A673 (cell line): ENCODE measurements around the gene SLC2A6. TPM values are rescaled to one million over a fixed set of nuclear protein-coding genes. Genes with fewer than 3 reads are reported as not detected.

Source experiments
- BruUV-seq: library from RNA; stranded (reverse); fragments of 400-500 nt; replicated peaks from 2 replicates; lab custom pipeline; 2021; lab: Mats Ljungman, UMichigan
- CTCF ChIA-PET: fragments of 300-600 bp; sonication (Branson Sonifier 250); formaldehyde crosslinking; loops from one replicate; lab custom pipeline; 2022; ENCODE audit warnings: antibody characterized with exemption; lab: Charles Lee
- POLR2A ChIA-PET: fragments of 300-600 bp; sonication (Branson Sonifier 250); formaldehyde crosslinking; loops from one replicate; lab custom pipeline; 2022; ENCODE audit warnings: antibody characterized with exemption; ENCODE audit not compliant: low non-redundant PET; lab: Charles Lee
- DNase-seq: peaks from one replicate; pipeline ENCODE4 v3.0.0-alpha.2; 2015; ENCODE audit warnings: low spot score
- H3K27ac ChIP-seq: fragments of 200-600 bp; sonication (generic); 2 replicates; pipeline ENCODE4 v1.5.1; 2016; ENCODE audit warnings: mixed run types, low read depth, mild to moderate bottlenecking, mixed read lengths, antibody characterized with exemption, low read length; ENCODE audit not compliant: poor library complexity, severe bottlenecking
- H3K27me3 ChIP-seq: fragments of 200-600 bp; sonication (generic); replicated peaks from 2 replicates; pipeline ENCODE4 v1.6.1; 2017; ENCODE audit warnings: mixed run types, low read depth, mild to moderate bottlenecking, mixed read lengths, antibody characterized with exemption, low read length; ENCODE audit not compliant: insufficient read depth, poor library complexity
- H3K36me3 ChIP-seq: fragments of 200-600 bp; sonication (generic); 2 replicates; pipeline ENCODE4 v1.6.1; 2016; ENCODE audit warnings: mixed run types, mild to moderate bottlenecking, mixed read lengths, antibody characterized with exemption, low read length; ENCODE audit not compliant: insufficient read depth, poor library complexity, severe bottlenecking
- H3K4me1 ChIP-seq: fragments of 200-600 bp; sonication (generic); 2 replicates; pipeline ENCODE4 v1.6.1; 2017; ENCODE audit warnings: mixed run types, mild to moderate bottlenecking, mixed read lengths, antibody characterized with exemption, low read length; ENCODE audit not compliant: insufficient read depth, poor library complexity, severe bottlenecking
- H3K4me3 ChIP-seq: fragments of 200-600 bp; sonication (generic); 2 replicates; pipeline ENCODE4 v1.5.1; 2016; ENCODE audit warnings: low read depth, mixed run types, mild to moderate bottlenecking, mixed read lengths, low read length; ENCODE audit not compliant: poor library complexity, severe bottlenecking
- H3K9me3 ChIP-seq: fragments of 200-600 bp; sonication (generic); 2 replicates; pipeline ENCODE4 v1.6.1; 2016; ENCODE audit warnings: mixed run types, low read depth, mild to moderate bottlenecking, mixed read lengths, antibody characterized with exemption, low read length; ENCODE audit not compliant: poor library complexity, severe bottlenecking
- CTCF ChIP-seq: fragments of 300-800, 200-600 bp; sonication (generic); conservative IDR thresholded peaks from 2 replicates; pipeline ENCODE4 v1.5.1; 2017; ENCODE audit warnings: low read depth, mild to moderate bottlenecking, antibody characterized with exemption, low read length, moderate library complexity, mixed read lengths
- EZH2 ChIP-seq: fragments of 200-600 bp; sonication (generic); IDR thresholded peaks from 2 replicates; pipeline ENCODE4 v1.6.1; 2017; ENCODE audit warnings: borderline replicate concordance, low read depth, mild to moderate bottlenecking, mixed read lengths, antibody characterized with exemption, low read length; ENCODE audit not compliant: poor library complexity, severe bottlenecking
- intact Hi-C: fragments of 100-400 bp; cut with micrococcal nuclease; formaldehyde crosslinking; loops from one replicate; pipeline ENCODE4 v1.10.0; 2022; ENCODE audit not compliant: unreplicated experiment
- total RNA-seq: library from RNA; stranded (reverse); gene quantifications from 2 replicates; pipeline ENCODE4 v1.2.3, GENCODE V29; 2021

Gene SLC2A6
- total RNA-seq, 1 experiment from 2014 or later, result 1.8 TPM

- CTCF ChIA-PET, result interaction anchor here (0.7 kb wide), 1 partner anchor 15 kb away, joined by 7 read pairs; no protein-coding TSS in a partner anchor
- Histone ChIP-seq H3K4me1 (no peaks in the 10 kb centered on the region), H3K4me3 (no peak overlapping the region), H3K36me3 (no peaks in the 10 kb centered on the region), H3K27ac (no peak overlapping the region), H3K27me3 (no peaks in the 10 kb centered on the region), H3K9me3 (no peaks in the 10 kb centered on the region)
- no TSS peak for BruUV-seq
- no peak for DNase-seq
- TF ChIP-seq EZH2 (no peak), CTCF (no peak)
- POLR2A ChIA-PET, result no interaction called here
- intact Hi-C loops, result no loop called here
Observed at GRCh38 chr9:133471551-133472276, 7.2 kb downstream of the SLC2A6 start.

GRCh38 chr9:133470988-133471387 is 7.9 kb downstream of the SLC2A6 start:
- POLR2A ChIA-PET, result no interaction called here
- CTCF ChIA-PET, result interaction anchor here (0.7 kb wide), 1 partner anchor 16 kb away, joined by 7 read pairs; no protein-coding TSS in a partner anchor
- H3K9me3 ChIP-seq, result no peaks in the 10 kb centered on the region

DNA sequence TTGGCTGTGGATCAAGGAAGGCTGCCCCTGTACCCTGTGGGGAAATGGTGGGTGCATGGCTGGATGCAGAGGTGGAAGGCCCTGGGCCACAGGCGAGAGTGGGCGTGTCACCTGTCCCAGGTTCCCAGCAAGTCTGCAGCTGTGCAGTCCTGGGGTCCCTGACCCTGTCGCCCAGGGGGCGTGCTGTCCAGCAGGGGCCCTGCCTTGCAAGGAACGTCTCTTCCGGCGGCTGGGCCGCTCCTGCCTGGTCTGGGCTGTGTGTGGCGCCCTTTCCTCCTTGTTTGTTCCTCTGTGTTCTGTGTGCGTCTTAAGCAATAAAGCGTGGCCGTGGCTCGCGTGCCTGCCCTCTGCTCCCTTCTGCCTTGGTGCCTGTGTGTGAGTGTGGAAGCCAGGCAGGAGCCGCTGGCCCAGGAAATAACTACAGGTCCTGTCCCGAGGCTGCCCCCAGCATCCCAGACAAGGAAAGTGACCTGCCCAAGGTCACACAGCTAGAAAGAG is 8.4 kb downstream of the SLC2A6 start:
- TF ChIP-seq EZH2, result no peak
- TF ChIP-seq CTCF, result no peak
- Histone ChIP-seq H3K4me1 (no peaks in the 10 kb centered on the region), H3K27me3 (no peaks in the 10 kb centered on the region), H3K9me3 (no peaks in the 10 kb centered on the region), H3K27ac (no peak overlapping the region), H3K4me3 (no peak overlapping the region), H3K36me3 (no peaks in the 10 kb centered on the region)
- DNase-seq, result no peak
- CTCF ChIA-PET, result no interaction called here
- BruUV-seq, result no TSS peak
- intact Hi-C loops, result no loop called here
- POLR2A ChIA-PET, result no interaction called here

More at GRCh38 chr9:133470988-133471387, 7.9 kb downstream of the SLC2A6 start:
- no peak overlapping the region for H3K4me3 ChIP-seq
- no peaks in the 10 kb centered on the region for H3K27me3 ChIP-seq
- intact Hi-C loops, result no loop called here
- no peaks in the 10 kb centered on the region for H3K4me1 ChIP-seq
- no peaks in the 10 kb centered on the region for H3K36me3 ChIP-seq
- H3K27ac ChIP-seq, result no peak overlapping the region
- TF ChIP-seq EZH2, result no peak
- no peak for TF ChIP-seq CTCF
- DNase-seq, result no peak
- BruUV-seq, result no TSS peak
